LHCN-M2 (cell line): ENCODE data around the gene DPEP2. TPM values are rescaled to one million over a fixed set of nuclear protein-coding genes. Genes with fewer than 3 reads are reported as not detected.

Source experiments
- total RNA-seq: library from RNA; depleted of rRNA; stranded (reverse); fragments of >200 nt; gene quantifications from 2 replicates; pipeline ENCODE4 v1.2.3, GENCODE V29; 2014; rRNA removed

Gene DPEP2
- total RNA-seq, 1 experiment from 2014 or later: not detected

Other genes with a start within 250 kb of the DPEP2 start
- gene RANBP10, start 192.9 kb downstream of the DPEP2 start, total RNA-seq: 3.8 and 4.5 TPM in 2 replicates
- 0.77 and 1.6 TPM in 2 replicates for gene TSNAXIP1, start 192.6 kb downstream of the DPEP2 start, total RNA-seq
- gene THAP11, start 157.2 kb downstream of the DPEP2 start, total RNA-seq: 61.6 and 65.5 TPM in 2 replicates
- gene NUTF2, start 152.6 kb downstream of the DPEP2 start, total RNA-seq: 86.3 and 142 TPM in 2 replicates
- gene CENPT, start 151.8 kb downstream of the DPEP2 start, total RNA-seq: 52.6 and 55.5 TPM in 2 replicates
- 59.2 and 67.7 TPM in 2 replicates for gene EDC4, start 126.4 kb downstream of the DPEP2 start, total RNA-seq
- not detected in 2 replicates for gene NRN1L, start 114.6 kb downstream of the DPEP2 start, total RNA-seq
- gene PSKH1, start 106.2 kb downstream of the DPEP2 start, total RNA-seq: 9.0 and 10.3 TPM in 2 replicates
- gene CTRL, start 67.6 kb downstream of the DPEP2 start, total RNA-seq: 0.71 and 2.6 TPM in 2 replicates
- gene PSMB10, start 62.6 kb downstream of the DPEP2 start, total RNA-seq: 37.6 and 38.1 TPM in 2 replicates
- gene LCAT, start 55.4 kb downstream of the DPEP2 start, total RNA-seq: 11.7 and 13.3 TPM in 2 replicates
- 61.7 and 62.6 TPM in 2 replicates for gene SLC12A4, start 30.8 kb downstream of the DPEP2 start, total RNA-seq
- gene DPEP3, start 19.0 kb downstream of the DPEP2 start, total RNA-seq: not detected in 2 replicates
- not detected in 2 replicates for gene DPEP2NB, start 16.4 kb upstream of the DPEP2 start, total RNA-seq
- 10.5 and 13.4 TPM in 2 replicates for gene DDX28, start 23.7 kb upstream of the DPEP2 start, total RNA-seq
- 18.3 and 20.1 TPM in 2 replicates for gene DUS2, start 23.8 kb upstream of the DPEP2 start, total RNA-seq
- 22.3 and 26.5 TPM in 2 replicates for gene NFATC3, start 85.9 kb upstream of the DPEP2 start, total RNA-seq
- 0.13 TPM in 1 of 2 replicates, not detected in the other for gene ESRP2, start 236.6 kb upstream of the DPEP2 start, total RNA-seq
- gene PLA2G15, start 245.9 kb upstream of the DPEP2 start, total RNA-seq: 24.0 and 31.1 TPM in 2 replicates